Erythroblast (primary cell): ENCODE measurements around the gene OGDH.

Source experiments
- GATA1 ChIP-seq: IDR thresholded peaks from 2 replicates; pipeline ENCODE4 v1.6.1; 2011; ENCODE audit warnings: low read depth, mild to moderate bottlenecking, control low read depth, low read length, moderate library complexity
- POLR2A ChIP-seq: IDR thresholded peaks from 2 replicates; pipeline ENCODE4 v1.6.1; 2011; ENCODE audit warnings: mild to moderate bottlenecking, low read length

DNA sequence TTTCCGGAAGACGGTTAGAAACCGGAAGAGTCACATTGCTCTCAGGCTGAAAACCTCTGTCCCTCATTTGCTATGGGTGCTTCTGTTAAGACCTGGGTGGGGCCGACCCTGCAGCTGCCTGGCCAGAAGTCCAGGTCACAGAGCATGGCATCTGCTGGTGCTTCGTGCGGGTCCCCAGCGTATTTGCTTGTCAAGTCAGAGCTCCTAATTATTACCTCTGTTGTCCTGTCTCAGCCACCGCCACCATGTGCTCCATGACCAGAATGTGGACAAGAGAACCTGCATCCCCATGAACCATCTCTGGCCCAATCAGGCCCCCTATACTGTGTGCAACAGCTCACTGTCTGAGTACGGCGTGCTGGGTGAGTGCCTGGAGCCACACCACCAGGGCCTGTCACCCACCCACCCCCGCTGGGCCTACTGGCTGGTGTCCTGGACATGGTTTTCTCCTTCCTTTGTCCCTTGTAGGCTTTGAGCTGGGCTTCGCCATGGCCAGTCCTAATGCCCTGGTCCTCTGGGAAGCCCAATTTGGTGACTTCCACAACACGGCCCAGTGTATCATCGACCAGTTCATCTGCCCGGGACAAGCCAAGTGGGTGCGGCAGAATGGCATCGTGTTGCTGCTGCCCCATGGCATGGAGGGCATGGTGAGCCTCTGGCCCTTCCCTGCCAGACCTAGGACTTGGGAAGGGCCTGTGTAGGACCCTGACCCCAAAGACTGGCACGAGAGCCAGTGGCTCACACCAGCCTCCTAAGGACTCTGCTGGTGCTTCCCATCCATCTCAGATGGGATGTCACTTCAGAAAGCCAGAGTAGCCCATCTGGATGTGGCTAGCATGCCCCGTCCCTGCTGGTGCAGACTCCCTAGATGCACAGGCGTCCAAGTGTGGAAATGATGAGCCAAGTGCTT, 91.0 kb downstream of the OGDH start:
- no peak for TF ChIP-seq GATA1
- TF ChIP-seq POLR2A, result no peak
